Dedifferentiated amniotic fluid mesenchymal stem cell (primary cell): ENCODE measurements around the gene CEL.

Experiments
- DNase-seq: peaks from one replicate; pipeline ENCODE4 v3.0.0-alpha.2; 2016; ENCODE audit errors: extremely low spot score

CEL gene

GRCh38 chr9:133103183-133103986, 41.6 kb downstream of the CEL start:
- no peak for DNase-seq

- no peak for DNase-seq
These were observed 42.3 kb downstream of the CEL start for GRCh38 chr9:133103987-133104505.

DNA sequence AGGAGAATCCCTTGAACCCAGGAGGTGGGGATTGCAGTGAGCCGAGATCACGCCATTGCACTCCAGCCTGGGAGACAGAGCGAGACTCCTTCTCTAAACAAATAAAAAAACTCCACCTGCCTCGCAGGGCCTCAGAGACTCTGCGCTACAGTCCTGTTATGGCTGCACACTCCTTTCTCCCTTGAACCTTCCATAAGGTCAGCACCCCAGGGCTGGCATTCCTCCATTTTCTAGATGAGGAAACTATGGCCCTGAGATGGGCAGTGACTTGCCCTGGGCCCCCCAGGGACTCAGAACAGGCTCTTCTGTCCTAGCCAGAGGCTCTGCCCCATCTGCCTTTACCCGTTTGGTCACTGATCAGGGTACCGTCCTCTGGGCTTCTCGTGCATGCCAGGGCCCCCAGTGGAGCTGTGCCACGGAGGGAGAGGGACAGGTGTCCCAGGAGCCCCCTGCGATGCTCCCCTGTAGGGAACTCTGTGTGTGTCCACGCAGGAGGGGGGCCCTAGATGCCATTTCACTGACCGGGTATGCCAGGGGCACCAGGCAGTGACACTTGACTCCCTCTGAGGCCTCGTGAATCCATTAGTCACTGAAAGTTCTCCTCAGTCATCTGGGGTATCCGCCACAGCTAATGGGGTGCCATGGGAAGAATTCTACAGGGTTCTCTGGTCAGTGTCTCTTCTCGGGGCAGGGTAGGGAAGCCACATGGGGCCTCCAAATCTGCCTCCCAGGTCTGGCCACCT, 43.1 kb downstream of the CEL start:
- DNase-seq, result no peak

GRCh38 chr9:133105461-133105770, 43.6 kb downstream of the CEL start:
- DNase-seq, result no peak

- DNase-seq, result no peak
These were observed 44.9 kb downstream of the CEL start for GRCh38 chr9:133106511-133107244.

- no peak for DNase-seq
These were observed 45.5 kb downstream of the CEL start for GRCh38 chr9:133107245-133107722.

DNA sequence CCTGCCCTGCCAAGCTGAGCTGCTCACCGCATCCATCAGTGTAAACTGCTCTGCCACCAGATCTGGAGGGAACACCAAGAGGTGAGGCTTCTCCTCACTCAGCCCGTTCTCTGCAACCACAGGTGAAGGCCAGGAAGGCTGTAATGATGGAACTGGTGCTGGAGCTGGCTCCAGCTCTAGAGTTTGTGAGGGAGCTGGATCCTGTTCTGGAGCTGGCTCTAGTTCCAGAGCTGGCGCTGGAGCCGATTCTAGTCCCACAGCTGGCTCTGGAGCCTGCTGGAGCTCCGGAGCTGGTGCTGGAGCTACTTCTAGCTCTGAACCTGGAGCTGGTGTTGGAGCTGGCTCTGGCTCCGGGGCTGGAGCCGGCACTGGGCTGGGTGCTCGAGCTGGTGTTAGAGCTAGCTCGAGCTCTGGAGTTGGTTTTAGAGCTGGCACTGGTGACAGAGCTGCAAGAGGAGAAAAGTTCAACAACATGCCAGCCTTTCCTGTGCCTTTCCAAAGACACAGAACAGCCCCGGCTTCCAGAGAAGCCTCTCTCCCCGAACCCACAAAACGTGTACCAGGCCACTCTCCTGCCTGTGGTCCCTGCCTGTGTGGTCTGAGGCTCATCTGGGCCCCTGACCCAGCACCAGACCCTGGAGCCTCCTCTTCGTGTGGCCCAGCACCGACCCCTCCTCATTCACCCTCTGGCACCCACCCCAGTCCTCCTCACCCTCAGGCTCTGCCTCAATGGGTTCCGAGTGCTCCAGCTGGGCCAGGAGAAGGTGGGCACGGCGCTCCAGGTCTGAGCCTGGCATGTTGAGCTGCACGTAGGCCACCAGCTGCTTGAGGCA, 46.4 kb downstream of the CEL start:
- no peak for DNase-seq

DNA sequence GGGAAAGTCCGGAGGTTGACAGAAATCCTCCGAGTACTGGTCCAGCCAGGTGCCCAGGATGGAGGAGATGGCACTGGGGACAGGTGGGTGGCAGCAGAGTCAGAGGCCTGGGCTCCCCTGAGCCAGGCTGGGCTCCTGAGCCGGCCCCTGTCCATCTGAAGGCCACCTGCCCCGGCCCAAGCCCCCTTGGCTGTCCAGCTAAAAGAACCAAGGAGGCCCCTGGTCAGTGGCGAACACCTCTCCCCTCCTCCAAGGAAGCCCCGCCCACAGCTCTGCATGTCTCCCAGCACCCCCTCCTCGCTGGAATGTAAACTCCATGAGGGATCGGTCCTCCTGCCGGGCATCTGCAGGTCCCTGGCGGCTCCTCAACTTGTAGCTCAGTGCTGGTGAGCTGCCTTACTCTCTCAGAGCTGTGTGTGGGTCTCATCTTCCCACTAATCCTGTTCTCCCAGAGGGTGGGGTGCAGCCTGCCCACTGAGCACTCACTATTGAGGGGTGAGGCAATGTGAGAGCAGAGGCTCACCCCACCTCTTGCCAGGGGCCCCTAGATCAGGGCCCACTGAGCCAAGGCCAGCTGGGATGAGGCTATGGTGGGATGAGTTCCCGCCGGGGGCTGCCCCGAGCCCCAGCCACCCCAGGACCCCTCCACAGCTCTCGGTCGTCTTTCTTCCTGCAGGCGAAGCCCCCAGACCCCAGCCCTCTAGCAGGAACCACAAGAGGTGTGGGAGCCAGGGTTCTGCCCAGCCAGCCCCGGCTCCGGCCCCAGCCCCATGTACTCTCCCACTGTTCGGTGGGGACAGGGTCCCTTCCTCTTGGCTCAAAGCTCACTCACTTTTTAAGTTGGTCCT, 47.2 kb downstream of the CEL start:
- DNase-seq, result no peak

DNA sequence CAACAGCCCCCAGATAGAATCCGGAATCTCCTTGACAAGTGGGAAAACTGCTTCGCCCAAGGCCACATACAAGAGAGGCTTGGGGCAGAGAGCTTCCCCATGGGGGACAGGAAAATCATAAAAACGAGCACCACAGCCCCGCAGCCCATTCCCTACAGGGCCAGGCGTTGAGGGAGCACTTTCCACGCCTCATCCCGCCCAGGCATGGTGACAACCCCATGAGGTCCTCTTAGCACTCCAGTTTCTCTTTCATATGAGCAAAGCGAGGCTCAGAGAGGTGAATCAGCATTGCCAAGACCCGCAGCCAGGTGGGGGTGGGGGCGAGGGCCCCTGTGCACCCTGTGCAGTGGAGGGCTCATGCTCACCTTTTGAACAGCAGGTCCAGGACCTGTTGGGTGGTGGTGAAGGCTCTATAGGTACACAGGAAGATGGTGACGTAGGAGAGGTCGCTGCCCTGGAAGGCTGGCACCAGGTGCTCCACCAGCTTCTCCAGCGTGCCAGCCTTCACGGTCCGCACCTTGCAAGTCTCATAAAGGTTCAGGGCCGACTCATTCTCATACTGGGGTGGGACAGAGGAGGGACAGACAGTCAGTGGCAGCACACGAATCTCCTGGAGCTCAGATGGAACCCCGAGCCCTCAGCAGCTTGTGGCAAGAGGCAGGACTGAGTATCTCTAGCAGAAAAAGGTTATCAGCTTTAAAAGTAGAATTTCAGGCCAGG, 48.3 kb downstream of the CEL start:
- DNase-seq, result no peak

DNA sequence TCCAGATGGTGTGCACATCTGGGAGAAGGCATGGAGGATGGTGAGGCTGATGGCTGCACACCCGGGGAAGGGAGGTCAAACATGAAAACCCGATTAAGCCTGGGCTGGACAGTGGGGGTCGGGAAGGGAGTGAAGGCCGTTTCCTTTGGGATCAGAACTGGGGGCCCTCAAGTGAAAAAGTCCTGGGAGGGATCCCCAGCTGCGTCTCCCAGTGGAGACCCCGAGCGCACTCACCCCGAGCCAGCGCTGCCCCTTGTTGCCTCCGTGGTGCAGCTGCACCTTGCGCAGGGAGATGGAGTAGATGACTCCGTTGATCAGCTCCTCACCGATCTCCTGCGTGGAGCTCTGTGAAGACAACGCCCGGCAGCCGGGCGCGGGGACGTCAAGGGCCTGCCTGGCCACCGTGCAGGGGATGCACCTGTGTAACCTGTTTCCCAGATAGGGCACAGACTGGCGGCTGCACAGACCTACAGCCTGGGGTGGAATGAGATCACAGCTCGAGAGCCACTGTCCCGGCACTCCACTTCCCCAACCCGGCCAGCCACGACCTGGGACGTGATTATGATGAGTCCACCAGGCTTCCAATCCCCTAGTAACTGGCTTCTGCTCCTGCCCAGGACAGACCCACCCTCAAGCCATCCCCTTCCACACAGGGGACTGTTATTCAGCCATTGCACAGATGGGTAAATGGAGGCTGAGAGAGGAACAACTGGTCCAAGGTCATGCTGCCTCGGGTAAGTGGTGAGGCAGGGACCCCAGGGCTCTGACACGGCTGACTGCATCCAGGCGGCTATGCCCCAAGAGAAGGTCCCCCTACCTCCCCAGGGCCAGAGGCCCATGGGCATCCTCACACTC, 50.3 kb downstream of the CEL start:
- DNase-seq, result no peak

DNA sequence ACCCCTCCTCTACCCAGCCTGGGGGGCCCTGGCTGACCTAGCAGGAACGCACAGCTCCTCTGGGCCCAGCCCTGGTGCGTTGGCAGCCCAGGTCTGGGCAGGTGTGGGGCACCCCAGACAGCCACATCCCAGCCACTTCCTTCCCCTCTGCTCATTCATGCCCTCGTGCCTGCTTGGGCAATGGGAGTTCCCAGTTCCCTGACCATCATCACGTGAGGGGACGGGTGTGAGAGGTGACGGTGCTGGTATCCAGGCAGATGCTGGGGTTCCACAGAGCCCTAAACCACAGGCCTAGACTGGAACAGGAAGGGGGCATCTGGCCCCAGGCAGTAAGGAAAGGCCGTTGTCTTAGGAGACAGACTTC, 50.9 kb downstream of the CEL start:
- no peak for DNase-seq

GRCh38 chr9:133113163-133113948, 51.6 kb downstream of the CEL start:
- no peak for DNase-seq

DNA sequence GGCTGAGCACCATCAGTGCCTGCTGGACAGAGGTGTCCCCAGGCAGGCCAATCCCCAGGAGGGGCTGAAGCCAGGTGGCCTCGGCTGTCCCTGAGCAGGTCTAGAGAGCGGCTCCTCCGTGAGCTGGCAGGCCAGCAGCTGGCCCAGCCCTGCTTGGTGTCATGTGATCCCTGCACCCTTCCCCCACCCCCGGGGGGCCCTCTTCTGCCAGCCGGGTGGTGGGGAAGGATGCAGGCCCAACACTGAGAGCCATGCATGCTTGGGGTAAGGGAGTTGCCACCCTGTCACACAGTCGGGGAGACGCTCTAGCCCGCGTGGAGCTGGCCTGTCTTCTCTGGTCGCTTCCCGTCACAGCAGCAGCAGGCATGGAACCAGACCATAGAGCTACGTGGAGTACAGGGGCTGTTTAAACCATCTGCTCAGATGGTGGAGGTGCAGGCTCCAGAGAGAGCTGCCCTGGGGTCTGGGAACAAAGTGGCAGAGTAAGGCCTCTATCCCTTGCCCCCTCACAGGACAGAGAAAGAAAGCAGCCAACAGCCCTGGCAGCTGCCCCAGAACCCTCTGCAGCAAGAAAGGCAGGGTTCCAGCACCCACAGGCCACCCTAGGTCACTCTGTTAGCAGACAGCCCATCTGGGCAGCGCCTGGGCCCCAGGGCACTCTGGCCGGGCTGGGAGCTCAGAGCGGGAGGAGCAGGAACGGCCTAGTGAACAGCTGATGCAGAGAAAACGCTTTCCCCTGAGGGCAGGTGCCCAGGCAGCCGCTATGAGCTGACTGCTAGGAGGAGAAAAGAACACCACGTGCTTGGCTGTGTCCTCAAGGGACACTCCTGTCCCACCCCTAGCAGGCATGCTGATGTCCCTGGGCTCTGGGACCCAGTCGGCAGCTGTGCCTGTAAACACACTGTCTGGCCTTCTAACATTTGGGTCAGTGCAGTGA, 52.4 kb downstream of the CEL start:
- DNase-seq, result peak; percentile 37

GRCh38 chr9:133114886-133115603, 53.3 kb downstream of the CEL start:
- no peak for DNase-seq

GRCh38 chr9:133115604-133116345, 54.0 kb downstream of the CEL start:
- DNase-seq, result no peak
